HPDE6-E6E7 (cell line): ENCODE results near the gene SORD.
"Not testable (repeated sequence)": the region's sequence is repeated elsewhere in the genome, so short reads cannot be mapped to it uniquely, and the experiment has no call there.

ENCODE experiments used
- DNase-seq: peaks from one replicate; pipeline ENCODE4 v3.0.0; 2011; ENCODE audit warnings: missing footprints; ENCODE audit errors: extremely low spot score

SORD gene

GRCh38 chr15:45024649-45025048 is 1.7 kb downstream of the SORD start:
- not testable (repeated sequence) for DNase-seq

- not testable (repeated sequence) for DNase-seq
Observed at GRCh38 chr15:45025627-45026026, 2.6 kb downstream of the SORD start.

GRCh38 chr15:45026651-45027190 is 3.7 kb downstream of the SORD start:
- no peak for DNase-seq

GRCh38 chr15:45027220-45027619 is 4.2 kb downstream of the SORD start:
- no peak for DNase-seq

- DNase-seq: no peak
Observed at GRCh38 chr15:45030743-45031142, 7.7 kb downstream of the SORD start.

- DNase-seq: not testable (repeated sequence)
Observed at GRCh38 chr15:45031522-45032028, 8.6 kb downstream of the SORD start.

- DNase-seq: not testable (repeated sequence)
Observed at GRCh38 chr15:45032501-45032900, 9.5 kb downstream of the SORD start.

GRCh38 chr15:45034087-45034486 is 11.1 kb downstream of the SORD start:
- DNase-seq: not testable (repeated sequence)

GRCh38 chr15:45034600-45035375 is 11.8 kb downstream of the SORD start:
- DNase-seq: not testable (repeated sequence)

GRCh38 chr15:45036812-45037781 is 14.1 kb downstream of the SORD start:
- not testable (repeated sequence) for DNase-seq

GRCh38 chr15:45037936-45038335 is 14.9 kb downstream of the SORD start:
- DNase-seq: no peak

- DNase-seq: not testable (repeated sequence)
Observed at GRCh38 chr15:45040396-45040795, 17.4 kb downstream of the SORD start.

- not testable (repeated sequence) for DNase-seq
Observed at GRCh38 chr15:45041538-45041937, 18.5 kb downstream of the SORD start.

- DNase-seq: not testable (repeated sequence)
Observed at GRCh38 chr15:45042859-45043258, 19.9 kb downstream of the SORD start.

- DNase-seq: not testable (repeated sequence)
Observed at GRCh38 chr15:45044270-45044669, 21.3 kb downstream of the SORD start.

- DNase-seq: not testable (repeated sequence)
Observed at GRCh38 chr15:45048449-45048793, 25.4 kb downstream of the SORD start.

- DNase-seq: no peak
Observed at GRCh38 chr15:45048794-45049631, 26.0 kb downstream of the SORD start.

- DNase-seq: no peak
Observed at GRCh38 chr15:45050587-45050986, 27.6 kb downstream of the SORD start.

- DNase-seq: not testable (repeated sequence)
Observed at GRCh38 chr15:45052676-45053075, 29.7 kb downstream of the SORD start.

- DNase-seq: not testable (repeated sequence)
Observed at GRCh38 chr15:45058690-45059675, 36.0 kb downstream of the SORD start.
